Hematopoietic multipotent progenitor cell treated with erythropoietin and hydrocortisone succinate and interleukin-3 and kit ligand, for 4 days (in vitro differentiated cells): Measurements from ENCODE around the gene AFP.

ENCODE experiments used
- DNase-seq: peaks from one replicate; pipeline ENCODE4 v3.0.0-alpha.2; 2015

AFP gene

GRCh38 chr4:73439445-73439844 lies 3.4 kb downstream of the AFP start:
- DNase-seq = no peak

- no peak for DNase-seq
Observed at GRCh38 chr4:73439991-73440390, 4.0 kb downstream of the AFP start.

GRCh38 chr4:73440653-73441052 lies 4.6 kb downstream of the AFP start:
- DNase-seq = no peak

GRCh38 chr4:73442275-73442674 lies 6.3 kb downstream of the AFP start:
- DNase-seq = no peak

- no peak for DNase-seq
Observed at GRCh38 chr4:73443224-73443623, 7.2 kb downstream of the AFP start.

- DNase-seq = no peak
Observed at GRCh38 chr4:73445383-73446335, 9.6 kb downstream of the AFP start.

- DNase-seq = peak; percentile 89
Observed at GRCh38 chr4:73446336-73446938, 10.4 kb downstream of the AFP start.

- no peak for DNase-seq
Observed at GRCh38 chr4:73447671-73448070, 11.7 kb downstream of the AFP start.

- DNase-seq = no peak
Observed at GRCh38 chr4:73448448-73449203, 12.6 kb downstream of the AFP start.

- no peak for DNase-seq
Observed at GRCh38 chr4:73450398-73451004, 14.5 kb downstream of the AFP start.

GRCh38 chr4:73451404-73451803 lies 15.4 kb downstream of the AFP start:
- DNase-seq = no peak

- DNase-seq = no peak
Observed at GRCh38 chr4:73451981-73452747, 16.1 kb downstream of the AFP start.

- no peak for DNase-seq
Observed at GRCh38 chr4:73452953-73453700, 17.1 kb downstream of the AFP start.

- DNase-seq = no peak
Observed at GRCh38 chr4:73453701-73454005, 17.6 kb downstream of the AFP start.

GRCh38 chr4:73454920-73455319 lies 18.9 kb downstream of the AFP start:
- no peak for DNase-seq

- DNase-seq = no peak
Observed at GRCh38 chr4:73456177-73457022, 20.4 kb downstream of the AFP start.

- DNase-seq = no peak
Observed at GRCh38 chr4:73458184-73459047, 22.4 kb downstream of the AFP start.

GRCh38 chr4:73459048-73459421 lies 23.0 kb downstream of the AFP start:
- no peak for DNase-seq

GRCh38 chr4:73460913-73461522 lies 25.0 kb downstream of the AFP start:
- DNase-seq = no peak
